GM19099 (cell line): ENCODE results near the gene RGS11.
A peak's percentile ranks its signal among the peaks of the same experiment; 100 is the strongest.

Experiments used
- POLR2A ChIP-seq: IDR thresholded peaks from 3 replicates; pipeline ENCODE4 v1.6.1; 2011; ENCODE audit warnings: low read depth; ENCODE audit not compliant: insufficient read length; ENCODE audit errors: extremely low read depth

Gene RGS11

GRCh38 chr16:240559-240958, 35.2 kb downstream of the RGS11 start:
- no peak for TF ChIP-seq POLR2A

GRCh38 chr16:239948-240277, 35.8 kb downstream of the RGS11 start:
- TF ChIP-seq POLR2A = no peak

GRCh38 chr16:234468-235305, 41.1 kb downstream of the RGS11 start, which contains the start of gene FAM234A:
Gene FAM234A (plus strand): TSS chr16:234821. CDS start chr16:254414, 19,593 bp downstream.
- peak; percentile 96 for TF ChIP-seq POLR2A

DNA sequence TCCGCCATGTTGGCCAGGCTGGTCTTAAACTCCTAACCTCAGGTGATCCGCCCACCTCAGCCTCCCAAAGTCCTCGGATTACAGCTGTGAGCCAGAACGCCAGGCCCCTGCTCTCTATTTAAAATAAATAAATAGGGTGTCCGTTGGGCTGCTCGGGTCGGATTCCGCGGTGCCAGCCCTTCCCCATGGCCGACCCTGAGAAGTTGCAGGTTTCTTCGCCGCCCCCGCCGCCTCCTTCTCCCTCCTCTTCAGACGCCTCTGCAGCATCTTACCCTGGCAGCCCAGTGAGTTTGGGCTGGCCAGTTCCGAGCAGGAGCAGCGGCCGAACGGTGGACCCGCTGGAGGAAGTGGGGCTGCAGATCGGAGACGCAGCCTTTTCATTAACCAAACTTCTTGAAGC, 44.8 kb downstream of the RGS11 start:
- no peak for TF ChIP-seq POLR2A

- TF ChIP-seq POLR2A = no peak
Observed at GRCh38 chr16:229731-230281, 45.9 kb downstream of the RGS11 start.

DNA sequence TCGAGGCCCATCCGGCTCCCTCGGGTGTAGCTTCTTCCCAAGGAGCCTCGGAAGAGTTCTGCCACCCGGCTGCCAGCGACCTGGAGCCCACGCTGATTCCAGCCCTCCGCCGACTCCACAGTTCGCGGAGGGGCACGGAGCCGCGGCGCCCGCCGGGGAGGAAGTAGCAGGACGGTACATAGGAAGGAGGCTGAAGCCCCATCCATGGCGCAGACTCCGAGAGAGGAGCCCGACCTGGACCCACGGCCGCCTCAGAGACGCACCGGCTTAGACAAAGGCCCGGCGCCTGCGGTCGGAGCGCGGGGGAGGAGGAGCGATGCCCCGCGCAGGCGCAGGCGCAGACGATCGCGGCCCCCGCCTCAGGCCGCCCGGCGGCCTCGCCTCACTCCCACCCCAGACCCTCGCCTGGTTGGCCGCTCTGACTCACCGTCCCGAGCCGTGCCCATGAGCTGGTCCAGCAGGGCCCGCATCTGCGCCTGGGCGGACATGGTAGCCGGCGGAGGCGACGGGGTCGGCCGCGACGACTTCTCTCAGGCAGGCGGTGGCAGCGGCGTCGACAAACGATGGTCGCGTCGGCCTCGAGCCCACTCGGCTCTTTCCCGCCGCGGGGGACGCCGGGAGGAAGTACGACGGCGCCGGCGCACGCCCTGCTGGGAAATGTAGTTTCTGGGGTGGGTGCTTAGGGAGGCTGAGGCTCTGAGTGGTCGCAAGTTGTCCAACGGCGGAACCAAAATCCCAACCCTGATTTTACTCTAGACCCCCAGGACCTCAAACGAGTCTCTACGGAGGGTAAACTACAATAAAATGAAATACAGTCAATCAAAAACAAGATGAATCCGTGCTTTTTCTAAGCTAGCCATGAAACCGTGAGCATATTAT, 46.7 kb downstream of the RGS11 start, which contains the start of gene LUC7L:
LUC7L (minus strand) TSS at position 598 of the 879 bp plus-strand sequence; CDS start at position 488, 110 bp downstream.
- peak; percentile 99 for TF ChIP-seq POLR2A

DNA sequence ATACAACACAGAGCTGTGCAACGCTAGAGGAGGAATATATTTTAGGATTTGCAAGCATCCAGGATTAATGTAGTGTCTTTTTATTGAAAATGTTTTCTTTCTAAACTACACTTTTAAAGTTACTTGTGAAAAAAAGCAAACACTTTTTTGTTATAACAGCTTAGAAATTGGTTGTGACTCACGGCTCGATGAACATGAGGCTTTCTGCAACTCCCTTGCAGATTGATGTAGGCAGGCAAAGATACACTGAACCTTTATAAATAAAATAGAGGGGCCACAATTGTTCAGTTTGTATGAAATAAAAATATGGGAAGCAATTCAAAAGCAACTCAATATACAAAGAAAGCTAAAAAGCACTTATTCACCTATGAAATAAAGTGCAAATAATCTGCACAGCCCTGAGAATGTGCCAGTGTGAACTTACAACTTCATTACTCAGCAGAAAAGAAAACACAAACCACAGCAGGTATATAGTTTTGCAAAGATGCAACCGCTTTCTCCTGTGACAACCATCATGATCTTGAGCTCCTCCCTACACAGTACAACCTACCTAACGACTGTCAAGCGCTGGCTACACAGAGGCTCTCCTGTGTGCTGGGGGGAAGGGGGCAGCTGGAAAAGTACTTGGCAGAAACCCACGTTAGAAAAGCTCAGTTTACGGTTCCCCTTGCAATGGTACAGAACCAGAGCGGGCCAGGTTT, 47.4 kb downstream of the RGS11 start:
- TF ChIP-seq POLR2A = no peak

GRCh38 chr16:220021-220420, 55.7 kb downstream of the RGS11 start:
- TF ChIP-seq POLR2A = no peak
